Epithelial cell of esophagus (primary cell): ENCODE measurements around the gene ADAM10.
"Not testable (repeated sequence)": the region's sequence is repeated elsewhere in the genome, so short reads cannot be mapped to it uniquely, and the experiment has no call there.

ENCODE experiments used
- DNase-seq: peaks from one replicate; pipeline ENCODE4 v3.0.0; 2010; ENCODE audit warnings: low read depth
- H3K4me3 ChIP-seq: 2 replicates; pipeline ENCODE4 v1.5.1; 2011; ENCODE audit warnings: mild to moderate bottlenecking, low read length, control low read depth
- TF ChIP-seq, protein P1 (sequence below): IDR thresholded peaks from 2 replicates; pipeline ENCODE4 v1.5.1; 2011; ENCODE audit warnings: low read depth, mild to moderate bottlenecking, low read length, control low read depth, inconsistent platforms; ENCODE audit not compliant: insufficient read depth; ENCODE audit errors: missing control alignments

The ADAM10 gene

DNA sequence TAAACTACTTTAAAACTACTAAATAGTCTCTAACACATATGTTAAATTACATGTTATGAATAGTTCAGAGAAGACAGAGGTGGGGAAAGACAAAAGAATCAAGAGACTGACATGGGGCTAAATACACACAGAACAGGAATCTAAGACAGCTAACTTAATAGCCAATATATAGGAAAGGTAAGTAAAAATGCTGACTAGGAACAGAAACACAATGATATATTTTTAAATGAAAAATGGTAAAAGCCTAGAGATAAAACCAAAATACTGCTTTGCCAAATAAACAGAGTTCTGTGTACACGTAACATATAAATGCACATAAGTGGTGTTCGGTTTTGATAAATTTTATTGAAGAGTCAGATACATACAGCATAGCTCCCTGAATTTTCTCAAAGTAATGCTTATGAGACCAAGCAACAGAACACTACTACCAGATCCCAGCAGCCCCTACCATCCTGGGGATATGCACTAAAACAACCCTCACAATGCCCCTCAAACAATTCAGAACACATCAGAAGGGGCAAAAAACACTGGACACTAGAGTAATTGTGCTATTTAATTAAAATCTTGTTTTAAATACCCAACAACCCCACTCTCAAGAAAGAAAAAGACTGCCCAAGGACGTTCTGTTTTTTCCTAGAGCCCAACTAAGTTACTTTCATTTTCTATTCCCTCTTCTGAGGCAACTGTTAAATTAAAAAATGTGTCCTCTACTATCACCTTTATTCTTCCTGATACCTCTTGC lies 121.1 kb downstream of the ADAM10 start:
- no peak overlapping the region for H3K4me3 ChIP-seq
- TF ChIP-seq, protein P1, sequence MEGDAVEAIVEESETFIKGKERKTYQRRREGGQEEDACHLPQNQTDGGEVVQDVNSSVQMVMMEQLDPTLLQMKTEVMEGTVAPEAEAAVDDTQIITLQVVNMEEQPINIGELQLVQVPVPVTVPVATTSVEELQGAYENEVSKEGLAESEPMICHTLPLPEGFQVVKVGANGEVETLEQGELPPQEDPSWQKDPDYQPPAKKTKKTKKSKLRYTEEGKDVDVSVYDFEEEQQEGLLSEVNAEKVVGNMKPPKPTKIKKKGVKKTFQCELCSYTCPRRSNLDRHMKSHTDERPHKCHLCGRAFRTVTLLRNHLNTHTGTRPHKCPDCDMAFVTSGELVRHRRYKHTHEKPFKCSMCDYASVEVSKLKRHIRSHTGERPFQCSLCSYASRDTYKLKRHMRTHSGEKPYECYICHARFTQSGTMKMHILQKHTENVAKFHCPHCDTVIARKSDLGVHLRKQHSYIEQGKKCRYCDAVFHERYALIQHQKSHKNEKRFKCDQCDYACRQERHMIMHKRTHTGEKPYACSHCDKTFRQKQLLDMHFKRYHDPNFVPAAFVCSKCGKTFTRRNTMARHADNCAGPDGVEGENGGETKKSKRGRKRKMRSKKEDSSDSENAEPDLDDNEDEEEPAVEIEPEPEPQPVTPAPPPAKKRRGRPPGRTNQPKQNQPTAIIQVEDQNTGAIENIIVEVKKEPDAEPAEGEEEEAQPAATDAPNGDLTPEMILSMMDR = no peak
- DNase-seq = no peak

DNA sequence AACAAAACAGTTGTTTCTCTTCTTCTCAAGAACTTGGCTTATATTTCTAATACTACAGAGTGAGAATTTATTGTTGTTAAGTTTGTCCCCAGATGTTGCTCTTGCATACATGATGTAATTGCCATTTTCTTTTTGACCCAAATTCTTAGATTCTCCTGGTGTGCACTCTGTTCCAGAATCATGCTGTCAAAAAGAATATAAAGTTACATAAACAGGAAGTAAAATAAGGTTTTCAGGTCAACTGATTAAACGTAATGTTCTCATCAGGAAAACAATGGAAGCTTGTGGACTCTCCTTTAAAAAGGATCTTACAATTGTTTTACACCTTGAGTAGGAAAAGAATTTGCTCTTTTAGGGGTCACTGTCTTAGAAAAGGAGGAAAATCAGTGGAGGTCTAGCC lies 121.8 kb downstream of the ADAM10 start:
- no peak for DNase-seq
- TF ChIP-seq, protein P1 = no peak
- no peak overlapping the region for H3K4me3 ChIP-seq

DNA sequence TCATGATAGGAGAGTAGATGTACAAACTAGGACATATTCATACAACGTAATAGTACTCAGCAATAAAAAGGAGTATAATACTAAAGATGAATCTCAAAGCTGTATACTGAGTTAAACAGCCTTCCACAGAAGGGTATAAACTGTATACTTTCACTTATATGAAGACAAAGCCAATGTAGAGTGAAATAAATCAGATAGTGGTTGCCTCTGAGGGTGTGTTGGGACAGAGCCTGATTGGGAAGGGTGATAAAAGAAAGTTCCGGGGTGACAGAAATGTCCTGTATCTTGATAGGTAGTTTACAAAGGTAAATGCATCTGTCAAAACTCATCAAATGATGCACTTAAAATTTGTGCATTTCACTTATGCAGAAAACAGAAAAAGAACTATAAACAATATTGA lies 122.5 kb downstream of the ADAM10 start:
- no peak for DNase-seq
- no peak overlapping the region for H3K4me3 ChIP-seq
- TF ChIP-seq, protein P1 = no peak

DNA sequence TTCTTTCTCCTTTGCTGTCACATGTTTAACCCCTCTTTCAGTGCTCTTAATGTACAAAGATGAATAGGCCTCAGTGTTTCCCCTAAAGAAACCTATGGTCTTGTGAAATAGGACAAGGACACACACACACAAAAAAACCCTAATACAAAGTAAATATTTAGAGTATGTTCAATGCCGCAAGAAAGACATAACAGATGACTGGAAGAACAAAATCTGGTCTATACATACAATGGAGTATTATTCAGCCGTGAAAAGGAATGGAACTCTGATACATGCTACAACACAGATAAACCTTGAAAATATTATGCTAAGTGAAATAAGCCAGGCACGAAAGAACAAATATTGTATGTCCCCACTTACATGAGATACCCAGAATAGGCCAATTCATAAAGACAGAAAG lies 123.1 kb downstream of the ADAM10 start:
- TF ChIP-seq, protein P1 = no peak
- H3K4me3 ChIP-seq = no peak overlapping the region
- no peak for DNase-seq

DNA sequence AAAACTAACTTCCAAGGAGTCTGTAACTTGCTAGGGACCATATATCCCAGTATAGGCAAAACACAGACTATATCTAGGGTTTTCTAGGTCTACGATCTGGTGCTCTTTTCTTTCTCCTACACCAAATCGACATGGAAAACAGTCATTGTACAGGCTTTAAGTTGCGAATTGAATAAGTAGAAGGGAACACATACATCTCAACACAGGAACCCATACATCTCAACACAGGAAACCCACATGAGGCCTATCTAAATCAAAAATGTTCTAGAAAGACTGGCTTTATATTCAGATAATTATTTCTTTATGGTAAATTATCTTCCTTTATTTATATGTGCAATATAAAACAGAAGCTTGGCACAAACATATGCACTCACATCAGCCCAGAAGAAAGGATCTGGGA lies 126.6 kb downstream of the ADAM10 start:
- no peak overlapping the region for H3K4me3 ChIP-seq
- DNase-seq = no peak
- TF ChIP-seq, protein P1 = no peak

DNA sequence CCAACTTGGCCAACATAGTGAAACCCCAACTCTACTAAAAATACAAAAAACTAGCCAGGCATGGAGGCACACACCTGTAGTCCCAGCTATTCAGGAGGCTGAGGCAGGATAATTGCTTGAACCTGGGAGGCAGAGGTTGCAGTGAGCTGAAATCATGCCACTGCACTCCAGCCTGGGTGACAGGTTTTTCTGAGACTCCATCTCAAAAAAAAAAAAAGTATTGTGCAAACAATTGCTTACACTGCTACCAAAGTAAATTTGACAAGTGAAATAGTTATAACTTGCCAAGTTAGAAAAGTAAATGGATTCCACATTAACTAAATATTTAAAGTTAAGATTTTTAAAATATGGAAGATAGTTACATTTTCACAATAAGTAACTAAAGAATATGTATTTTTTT lies 129.2 kb downstream of the ADAM10 start:
- DNase-seq, H3K4me3 ChIP-seq: not testable (repeated sequence)

DNA sequence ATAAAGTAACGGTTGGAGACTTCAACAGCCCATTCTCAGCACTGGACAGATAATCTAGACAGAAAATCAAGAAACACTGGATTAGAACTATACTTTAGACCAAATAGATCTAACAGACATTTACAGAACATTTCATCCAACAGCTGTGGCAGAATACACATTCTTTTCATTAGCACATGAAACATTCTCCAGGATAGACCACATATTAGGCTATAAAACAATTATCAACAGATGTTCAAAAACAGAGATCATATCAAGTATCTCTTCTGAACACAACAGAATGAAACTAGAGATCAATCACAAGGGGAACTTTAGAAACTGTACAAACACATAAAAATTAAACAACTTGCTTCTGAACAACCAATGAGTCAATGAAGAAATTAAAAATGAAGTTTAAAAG lies 133.3 kb downstream of the ADAM10 start:
- TF ChIP-seq, protein P1 = no peak
- DNase-seq = no peak
- H3K4me3 ChIP-seq = no peak overlapping the region
